ENCODE data around the gene GMNC.
"Not testable (repeated sequence)": the region's sequence is repeated elsewhere in the genome, so short reads cannot be mapped to it uniquely, and the experiment has no call there.

GMNC gene, protein sequence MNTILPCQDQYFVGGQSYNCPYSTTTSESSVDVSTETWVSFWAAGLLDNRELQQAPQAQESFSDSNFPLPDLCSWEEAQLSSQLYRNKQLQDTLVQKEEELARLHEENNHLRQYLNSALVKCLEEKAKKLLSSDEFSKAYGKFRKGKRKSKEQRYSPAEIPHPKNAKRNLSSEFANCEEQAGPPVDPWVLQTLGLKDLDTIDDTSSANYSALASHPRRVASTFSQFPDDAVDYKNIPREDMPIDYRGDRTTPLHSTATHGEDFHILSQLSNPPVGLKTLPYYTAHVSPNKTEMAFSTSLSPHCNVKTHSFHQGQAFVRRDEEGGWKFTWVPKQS

DNA sequence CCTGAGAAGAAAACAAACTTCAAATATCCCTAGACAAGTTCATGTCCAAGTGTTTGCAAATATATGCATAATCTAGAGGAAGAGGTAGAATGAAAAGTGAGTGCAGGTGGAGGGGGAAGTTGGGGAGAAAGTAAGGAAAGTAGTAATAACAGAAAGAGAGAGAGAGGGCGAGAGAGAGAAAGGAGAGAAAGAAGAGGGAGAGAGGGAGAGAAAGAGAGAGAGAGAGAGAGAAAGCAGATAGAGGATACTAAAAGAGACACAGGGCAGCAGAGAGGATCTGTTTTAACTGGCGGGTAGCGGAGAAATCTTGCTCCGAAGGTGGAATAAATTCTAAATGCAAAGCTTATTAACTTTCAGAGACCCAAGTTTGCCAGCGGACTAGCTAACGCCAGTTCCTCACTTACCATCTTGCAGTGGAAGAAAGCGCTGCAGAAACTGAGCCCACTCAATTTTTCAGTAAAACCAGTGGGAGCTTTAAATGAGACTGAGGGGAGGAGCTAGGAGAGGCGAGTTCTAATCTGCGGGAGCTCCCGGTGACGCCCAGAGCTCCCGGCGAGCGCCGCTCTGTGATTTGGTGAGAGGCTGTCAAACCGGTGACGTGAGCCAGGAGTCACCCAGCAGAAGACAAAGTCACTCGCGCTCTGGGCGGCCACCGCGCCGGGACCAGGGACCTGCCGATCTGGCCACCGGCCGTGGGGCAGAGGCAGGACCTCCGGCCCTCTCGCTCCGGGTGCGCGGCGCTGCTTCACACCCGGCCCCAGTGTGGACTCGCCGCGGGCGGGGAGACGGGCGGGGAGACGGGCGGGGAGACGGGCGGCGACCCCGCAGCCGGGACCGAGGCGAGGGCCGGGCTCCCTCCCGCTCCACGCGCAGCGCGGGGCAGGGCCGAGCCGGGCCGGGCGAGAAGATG is at the start of gene GMNC:
TSS of gene GMNC (minus strand) at position 486 of the 910 bp plus-strand sequence. CDS start at position 407, 79 bp downstream.
- H3K9me3 Mint-ChIP-seq, result no peaks in the 10 kb centered on the region
- no peaks in the 10 kb centered on the region for H3K36me3 Mint-ChIP-seq (ENCODE audit: insufficient read depth)
- H3K4me3 Mint-ChIP-seq, result peak within 1 kb of the TSS; percentile 2
- DNase-seq (ENCODE audit: low spot score in 2 of 2), result no peak
- H3K27me3 Mint-ChIP-seq, result peaks cover 38% of the 10 kb centered on the region
- no peak within 1 kb of the TSS for H3K27ac Mint-ChIP-seq (ENCODE audit: low read depth)
- H3K4me1 Mint-ChIP-seq, result peaks cover 6% of the 10 kb centered on the region
- no peak for ATAC-seq (replicated peaks; ENCODE audit: extremely low read depth, poor library complexity, severe bottlenecking)

DNA sequence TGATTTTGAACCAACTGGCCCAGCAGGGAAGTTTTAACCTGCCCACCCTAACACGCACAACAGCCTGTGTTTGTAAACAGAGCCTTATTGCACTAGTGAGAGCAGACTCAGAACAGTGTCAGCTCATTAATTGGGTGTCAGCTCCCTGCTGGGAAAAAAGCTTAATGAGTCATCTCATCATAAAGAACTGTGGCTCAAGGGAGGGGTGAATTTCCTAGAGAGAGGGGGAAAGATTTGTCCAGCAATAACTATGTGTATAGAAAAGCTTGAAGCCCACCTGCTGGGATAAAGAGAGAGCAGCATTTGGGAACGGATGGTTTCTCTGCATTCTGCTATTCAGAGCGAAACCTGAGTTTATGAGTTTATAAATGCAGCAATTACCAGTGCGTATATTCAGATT is 48.9 kb upstream of the GMNC start:
- ATAC-seq (replicated peaks; ENCODE audit: extremely low read depth, poor library complexity, severe bottlenecking) (no peak), DNase-seq (ENCODE audit: low spot score in 2 of 2) (no peak)
- Mint-ChIP-seq H3K27me3 (no peaks in the 10 kb centered on the region), H3K4me1 (no peaks in the 10 kb centered on the region), H3K36me3 (ENCODE audit: insufficient read depth) (peaks cover 2% of the 10 kb centered on the region), H3K9me3 (peaks cover 11% of the 10 kb centered on the region), H3K4me3 (no peak overlapping the region), H3K27ac (ENCODE audit: low read depth) (no peak overlapping the region)

DNA sequence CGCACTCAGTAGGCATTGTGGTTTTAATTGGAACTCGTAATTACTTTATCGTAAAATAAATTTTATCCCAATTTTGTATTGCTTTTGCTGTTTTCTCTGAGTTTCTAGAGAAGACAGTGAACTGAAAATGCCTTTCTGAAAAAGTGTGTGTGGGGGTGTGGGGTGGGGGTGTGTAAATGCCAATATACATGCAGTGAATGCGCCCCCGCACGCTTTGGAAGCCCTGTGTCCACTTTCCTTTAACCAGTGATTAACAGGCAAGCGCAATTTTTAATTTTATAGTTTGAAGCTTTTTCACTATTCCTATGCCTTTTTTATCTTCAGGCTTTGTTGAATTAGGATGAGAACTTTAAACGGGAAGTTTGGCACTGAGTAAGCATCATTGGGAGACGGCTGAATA is 47.4 kb upstream of the GMNC start:
- Mint-ChIP-seq H3K27ac (ENCODE audit: low read depth) (no peak overlapping the region), H3K36me3 (ENCODE audit: insufficient read depth) (peaks cover 2% of the 10 kb centered on the region), H3K9me3 (peaks cover 14% of the 10 kb centered on the region), H3K27me3 (no peaks in the 10 kb centered on the region), H3K4me1 (no peaks in the 10 kb centered on the region), H3K4me3 (no peak overlapping the region)
- DNase-seq (ENCODE audit: low spot score in 2 of 2) (no peak), ATAC-seq (replicated peaks; ENCODE audit: extremely low read depth, poor library complexity, severe bottlenecking) (no peak)

DNA sequence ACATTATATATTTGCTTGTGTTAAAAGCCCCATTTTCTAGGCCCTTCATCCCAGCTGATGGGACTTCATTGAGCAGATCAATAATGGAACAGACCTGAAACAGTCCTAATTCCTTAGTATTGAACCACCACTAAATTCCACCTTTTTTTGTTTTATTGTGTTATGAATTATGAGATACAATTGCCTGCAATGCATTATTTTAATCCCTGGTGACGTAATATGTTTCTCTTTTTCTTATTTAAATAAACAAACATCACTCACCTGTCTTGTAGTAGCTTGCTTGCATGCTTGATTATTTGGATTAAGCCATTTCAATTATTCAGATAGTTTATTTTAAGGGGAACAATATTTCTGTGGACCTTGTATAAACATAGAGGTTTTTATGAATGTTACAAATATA is 40.7 kb upstream of the GMNC start:
- Mint-ChIP-seq H3K4me1 (no peaks in the 10 kb centered on the region), H3K4me3 (no peak overlapping the region), H3K27ac (ENCODE audit: low read depth) (no peak overlapping the region), H3K27me3 (no peaks in the 10 kb centered on the region), H3K36me3 (ENCODE audit: insufficient read depth) (peaks cover 2% of the 10 kb centered on the region), H3K9me3 (peaks cover 23% of the 10 kb centered on the region)
- ATAC-seq (replicated peaks; ENCODE audit: extremely low read depth, poor library complexity, severe bottlenecking) (no peak), DNase-seq (ENCODE audit: low spot score in 2 of 2) (no peak)

DNA sequence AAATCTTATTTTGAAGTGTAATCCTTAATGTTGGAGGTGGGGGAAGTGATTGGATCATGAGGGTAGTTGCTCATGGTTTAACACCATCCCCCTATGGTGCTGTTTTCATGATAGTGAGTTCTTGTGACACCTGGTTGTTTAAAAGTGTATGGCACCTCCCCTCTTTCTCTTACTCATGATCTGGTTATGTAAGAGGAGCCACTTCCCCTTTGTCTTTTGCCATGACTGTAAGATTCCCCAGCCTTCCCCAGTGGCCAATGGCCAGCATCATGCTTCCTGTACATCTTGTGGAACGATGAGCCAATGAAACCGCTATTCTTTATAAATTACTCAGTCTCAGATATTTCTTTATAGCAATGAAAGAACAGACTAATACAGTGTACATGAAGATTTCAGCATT is 39.8 kb upstream of the GMNC start:
- H3K27ac Mint-ChIP-seq (ENCODE audit: low read depth), result no peak overlapping the region
- H3K4me3 Mint-ChIP-seq, result no peak overlapping the region
- no peak for DNase-seq (ENCODE audit: low spot score in 2 of 2)
- no peaks in the 10 kb centered on the region for H3K4me1 Mint-ChIP-seq
- no peak for ATAC-seq (replicated peaks; ENCODE audit: extremely low read depth, poor library complexity, severe bottlenecking)
- peaks cover 23% of the 10 kb centered on the region for H3K9me3 Mint-ChIP-seq
- H3K36me3 Mint-ChIP-seq (ENCODE audit: insufficient read depth), result no peaks in the 10 kb centered on the region
- no peaks in the 10 kb centered on the region for H3K27me3 Mint-ChIP-seq

DNA sequence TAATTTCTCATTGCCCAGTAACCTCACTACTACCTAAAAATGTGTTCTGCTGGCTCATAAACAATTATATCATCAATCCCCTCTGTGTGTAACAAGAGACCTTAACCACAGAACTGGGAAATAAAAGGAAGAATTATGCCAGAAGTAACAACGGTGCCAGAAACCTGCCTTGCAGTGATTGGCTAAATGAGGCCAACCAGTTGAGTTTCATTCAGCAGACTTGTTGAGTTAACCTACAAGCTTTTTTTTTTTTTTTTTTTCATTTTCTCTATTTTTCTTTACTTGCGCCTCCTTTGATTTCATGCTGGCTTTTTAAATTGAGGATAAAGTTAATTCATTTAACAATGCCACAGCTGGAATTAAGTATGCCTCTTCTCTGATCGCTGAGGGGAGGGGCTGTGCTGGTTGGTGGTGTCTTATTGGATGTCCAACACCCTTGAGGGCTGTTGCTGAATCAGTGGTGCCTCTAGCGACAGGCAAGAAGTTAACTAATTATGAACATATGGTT is 30.0 kb upstream of the GMNC start:
- Mint-ChIP-seq H3K4me3 (no peak overlapping the region), H3K4me1 (no peaks in the 10 kb centered on the region), H3K9me3 (peaks cover 22% of the 10 kb centered on the region), H3K27me3 (no peaks in the 10 kb centered on the region), H3K36me3 (ENCODE audit: insufficient read depth) (peaks cover 2% of the 10 kb centered on the region), H3K27ac (ENCODE audit: low read depth) (no peak overlapping the region)
- no peak for ATAC-seq (replicated peaks; ENCODE audit: extremely low read depth, poor library complexity, severe bottlenecking)
- DNase-seq (ENCODE audit: low spot score in 2 of 2), result no peak

DNA sequence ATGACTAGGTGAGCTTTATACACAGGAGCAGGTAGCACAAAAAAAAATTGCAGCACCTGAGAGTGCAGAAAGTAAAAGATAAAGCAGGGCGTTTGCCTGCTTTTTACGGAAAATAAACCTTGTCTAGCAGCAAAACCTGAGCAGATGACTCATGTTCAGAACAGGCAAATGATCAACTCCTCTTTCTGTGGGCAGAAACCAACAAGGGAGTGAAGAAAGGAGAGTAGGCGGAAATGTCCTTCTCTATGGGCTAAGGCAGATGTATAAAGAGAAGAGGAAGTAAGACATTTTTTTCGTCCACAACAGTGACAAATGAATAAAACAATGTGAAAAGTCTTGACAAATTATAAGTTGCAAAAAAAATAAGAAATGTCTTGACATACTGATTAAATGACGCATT is 24.5 kb upstream of the GMNC start:
- DNase-seq (ENCODE audit: low spot score in 2 of 2) (no peak), ATAC-seq (replicated peaks; ENCODE audit: extremely low read depth, poor library complexity, severe bottlenecking) (no peak)
- peaks cover 11% of the 10 kb centered on the region for H3K9me3 Mint-ChIP-seq
- no peaks in the 10 kb centered on the region for H3K4me1 Mint-ChIP-seq
- H3K4me3 Mint-ChIP-seq, result no peak overlapping the region
- no peak overlapping the region for H3K27ac Mint-ChIP-seq (ENCODE audit: low read depth)
- no peaks in the 10 kb centered on the region for H3K27me3 Mint-ChIP-seq
- H3K36me3 Mint-ChIP-seq (ENCODE audit: insufficient read depth), result no peaks in the 10 kb centered on the region

DNA sequence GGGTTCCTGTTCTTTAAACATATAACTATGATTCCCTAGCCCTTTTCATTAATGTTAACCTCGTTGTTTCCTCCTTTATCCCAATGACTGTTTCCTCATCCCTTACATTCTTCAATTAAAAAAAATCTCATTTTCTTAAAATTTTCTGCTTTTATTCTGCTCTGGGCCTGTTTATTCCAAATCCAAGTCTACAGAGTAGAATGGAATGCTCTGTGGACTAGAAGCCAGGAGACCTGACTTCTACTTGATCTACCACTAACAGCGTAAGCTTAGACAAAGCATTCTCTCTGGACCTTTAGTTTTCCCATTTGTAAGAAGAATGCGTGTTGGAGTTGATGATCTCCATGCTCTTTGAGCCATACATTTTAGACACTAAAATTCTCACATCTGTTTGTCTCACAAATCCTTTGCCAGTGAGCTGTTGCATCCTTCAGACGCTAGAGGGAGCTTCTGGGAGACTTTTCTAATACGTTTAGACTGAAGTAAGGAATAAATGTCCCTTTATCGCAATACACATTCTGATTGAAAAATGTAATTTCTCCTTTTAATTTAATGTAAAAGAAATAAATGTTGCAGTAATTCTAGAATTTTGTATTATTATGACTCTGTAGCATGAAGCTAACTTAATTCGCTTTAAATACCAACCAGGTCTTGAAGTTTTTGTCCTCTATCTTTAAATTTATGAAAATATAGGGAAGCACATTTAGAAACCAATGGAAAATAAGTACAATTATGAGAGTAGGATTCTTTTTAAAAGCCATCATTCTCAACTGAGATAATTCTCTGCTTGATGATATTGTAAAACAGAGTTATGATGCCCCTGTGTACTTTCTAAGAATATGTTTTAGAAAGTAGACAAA is 21.7 kb upstream of the GMNC start:
- no peak for DNase-seq (ENCODE audit: low spot score in 2 of 2)
- Mint-ChIP-seq H3K27ac (ENCODE audit: low read depth) (no peak overlapping the region), H3K27me3 (no peaks in the 10 kb centered on the region), H3K36me3 (ENCODE audit: insufficient read depth) (no peaks in the 10 kb centered on the region), H3K4me1 (no peaks in the 10 kb centered on the region), H3K9me3 (peaks cover 11% of the 10 kb centered on the region), H3K4me3 (no peak overlapping the region)
- ATAC-seq (replicated peaks; ENCODE audit: extremely low read depth, poor library complexity, severe bottlenecking), result no peak

DNA sequence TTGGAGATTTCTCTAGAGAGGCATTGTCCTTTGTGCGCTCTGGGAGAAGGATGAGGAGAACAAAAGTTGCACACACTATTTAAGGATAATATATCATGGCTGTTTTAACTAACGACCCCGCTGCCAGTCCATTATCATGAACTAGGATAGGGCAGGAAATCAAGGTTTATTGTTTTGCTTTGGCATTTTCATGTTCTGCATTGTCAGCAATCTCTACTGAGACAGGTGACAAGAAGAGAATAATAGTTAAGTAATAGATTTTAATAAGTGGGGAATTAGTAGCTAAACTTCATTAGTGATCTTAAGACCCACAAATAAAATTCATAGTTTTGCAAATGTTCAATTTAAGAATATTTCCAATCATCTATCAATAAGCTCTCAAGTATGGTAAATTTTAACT is 20.6 kb upstream of the GMNC start:
- Mint-ChIP-seq H3K36me3 (ENCODE audit: insufficient read depth) (no peaks in the 10 kb centered on the region), H3K27me3 (no peaks in the 10 kb centered on the region), H3K27ac (ENCODE audit: low read depth) (no peak overlapping the region), H3K9me3 (peaks cover 11% of the 10 kb centered on the region), H3K4me3 (no peak overlapping the region), H3K4me1 (no peaks in the 10 kb centered on the region)
- DNase-seq (ENCODE audit: low spot score in 2 of 2), result no peak
- no peak for ATAC-seq (replicated peaks; ENCODE audit: extremely low read depth, poor library complexity, severe bottlenecking)

DNA sequence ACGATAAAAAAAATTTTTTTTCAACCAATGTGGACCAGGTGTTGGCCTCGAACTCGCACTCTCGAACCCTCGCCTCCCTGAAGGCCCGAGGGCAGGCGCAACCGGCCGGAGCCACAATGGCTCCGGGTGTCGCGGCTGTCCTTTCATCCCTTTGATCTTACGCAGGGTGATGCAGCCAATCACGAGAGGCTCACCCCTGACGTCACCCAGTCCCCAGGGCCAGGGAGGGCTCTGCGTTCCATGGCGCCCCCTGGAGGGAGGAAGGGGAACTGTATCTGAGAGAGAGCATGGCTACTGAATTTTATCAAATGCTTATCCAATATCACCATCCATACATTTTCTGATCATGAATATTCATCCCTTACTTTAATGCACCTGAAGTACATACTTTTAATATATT is 15.4 kb upstream of the GMNC start:
- no peak for DNase-seq (ENCODE audit: low spot score in 2 of 2)
- H3K36me3 Mint-ChIP-seq (ENCODE audit: insufficient read depth), result no peaks in the 10 kb centered on the region

DNA sequence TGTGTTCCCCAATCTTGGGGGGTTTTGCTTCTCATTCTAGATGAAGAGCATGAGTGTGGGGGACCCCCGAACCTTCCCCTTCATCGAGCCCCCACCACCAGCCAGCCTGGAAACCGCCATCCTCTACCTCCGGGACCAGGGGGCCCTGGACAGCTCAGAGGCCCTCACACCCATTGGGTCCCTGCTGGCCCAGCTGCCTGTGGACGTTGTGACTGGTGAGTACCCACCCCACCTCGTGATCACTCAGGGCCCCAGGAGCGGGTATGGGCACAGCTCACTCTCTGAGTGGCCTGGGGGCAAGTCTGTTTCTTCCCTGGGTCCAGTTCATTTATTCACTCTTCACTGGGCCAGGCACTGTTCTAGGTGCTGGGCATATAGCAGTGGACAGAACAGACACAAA is 13.9 kb upstream of the GMNC start:
- not testable (repeated sequence) for DNase-seq (ENCODE audit: low spot score in 2 of 2); H3K4me3 Mint-ChIP-seq; H3K27ac Mint-ChIP-seq (ENCODE audit: low read depth); H3K36me3 Mint-ChIP-seq (ENCODE audit: insufficient read depth); ATAC-seq (replicated peaks; ENCODE audit: extremely low read depth, poor library complexity, severe bottlenecking); H3K27me3 Mint-ChIP-seq; H3K9me3 Mint-ChIP-seq; H3K4me1 Mint-ChIP-seq

More for the DNA sequence above, 15.4 kb upstream of the GMNC start:
- no peak for ATAC-seq (replicated peaks; ENCODE audit: extremely low read depth, poor library complexity, severe bottlenecking)
- H3K4me3 Mint-ChIP-seq, result no peak overlapping the region
- no peaks in the 10 kb centered on the region for H3K4me1 Mint-ChIP-seq
- no peak overlapping the region for H3K27ac Mint-ChIP-seq (ENCODE audit: low read depth)
- no peaks in the 10 kb centered on the region for H3K9me3 Mint-ChIP-seq
- H3K27me3 Mint-ChIP-seq, result no peaks in the 10 kb centered on the region

DNA sequence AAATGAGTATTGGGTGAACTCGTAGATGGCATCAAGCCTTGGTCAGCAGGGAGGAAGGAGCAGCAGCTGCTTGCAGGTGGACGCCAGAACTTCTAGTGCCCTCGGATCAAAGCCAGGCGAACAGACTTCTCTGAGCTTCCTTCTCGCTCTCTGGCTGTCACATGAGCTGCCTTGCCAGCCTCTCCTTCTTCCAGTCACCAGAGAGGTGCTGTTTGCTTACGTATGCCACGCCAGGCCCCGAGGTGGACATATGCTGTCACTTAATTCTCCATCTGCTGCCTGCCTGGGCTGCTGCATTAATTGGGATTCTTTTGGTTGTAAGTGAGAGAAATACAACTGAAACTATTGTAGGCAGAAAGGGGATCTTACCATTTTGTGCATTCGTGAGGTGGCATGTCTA is 12.6 kb upstream of the GMNC start:
- H3K4me1 Mint-ChIP-seq; H3K9me3 Mint-ChIP-seq; H3K36me3 Mint-ChIP-seq (ENCODE audit: insufficient read depth); H3K4me3 Mint-ChIP-seq; H3K27ac Mint-ChIP-seq (ENCODE audit: low read depth); H3K27me3 Mint-ChIP-seq; DNase-seq (ENCODE audit: low spot score in 2 of 2); ATAC-seq (replicated peaks; ENCODE audit: extremely low read depth, poor library complexity, severe bottlenecking): not testable (repeated sequence)

Measured in central memory CD8-positive, alpha-beta T cell (primary cell).